DND-41 (cell line): ENCODE measurements around the gene CARD10.

Source experiments
- CTCF ChIP-seq: IDR thresholded peaks from 2 replicates; pipeline ENCODE4 v1.5.1; 2012; ENCODE audit warnings: borderline replicate concordance, low read length, moderate library complexity, mild to moderate bottlenecking; ENCODE audit not compliant: poor library complexity, severe bottlenecking; ENCODE audit errors: extremely low read depth
- EZH2 ChIP-seq: IDR thresholded peaks from 3 replicates; pipeline ENCODE4 v1.6.1; 2012; ENCODE audit warnings: borderline replicate concordance, low read depth, mild to moderate bottlenecking, moderate library complexity, low read length, inconsistent platforms; ENCODE audit not compliant: severe bottlenecking

GRCh38 chr22:37442135-37442534, 77.1 kb downstream of the CARD10 start:
- TF ChIP-seq CTCF, result no peak
- TF ChIP-seq EZH2, result no peak
